ENCODE results near the gene LCN15. TPM values are rescaled to one million over a fixed set of nuclear protein-coding genes. Genes with fewer than 3 reads are reported as not detected.
"Not testable (repeated sequence)": the region's sequence is repeated elsewhere in the genome, so short reads cannot be mapped to it uniquely, and the experiment has no call there.

Gene LCN15
- total RNA-seq, 4 donors from 2014 or later = not detected

DNA sequence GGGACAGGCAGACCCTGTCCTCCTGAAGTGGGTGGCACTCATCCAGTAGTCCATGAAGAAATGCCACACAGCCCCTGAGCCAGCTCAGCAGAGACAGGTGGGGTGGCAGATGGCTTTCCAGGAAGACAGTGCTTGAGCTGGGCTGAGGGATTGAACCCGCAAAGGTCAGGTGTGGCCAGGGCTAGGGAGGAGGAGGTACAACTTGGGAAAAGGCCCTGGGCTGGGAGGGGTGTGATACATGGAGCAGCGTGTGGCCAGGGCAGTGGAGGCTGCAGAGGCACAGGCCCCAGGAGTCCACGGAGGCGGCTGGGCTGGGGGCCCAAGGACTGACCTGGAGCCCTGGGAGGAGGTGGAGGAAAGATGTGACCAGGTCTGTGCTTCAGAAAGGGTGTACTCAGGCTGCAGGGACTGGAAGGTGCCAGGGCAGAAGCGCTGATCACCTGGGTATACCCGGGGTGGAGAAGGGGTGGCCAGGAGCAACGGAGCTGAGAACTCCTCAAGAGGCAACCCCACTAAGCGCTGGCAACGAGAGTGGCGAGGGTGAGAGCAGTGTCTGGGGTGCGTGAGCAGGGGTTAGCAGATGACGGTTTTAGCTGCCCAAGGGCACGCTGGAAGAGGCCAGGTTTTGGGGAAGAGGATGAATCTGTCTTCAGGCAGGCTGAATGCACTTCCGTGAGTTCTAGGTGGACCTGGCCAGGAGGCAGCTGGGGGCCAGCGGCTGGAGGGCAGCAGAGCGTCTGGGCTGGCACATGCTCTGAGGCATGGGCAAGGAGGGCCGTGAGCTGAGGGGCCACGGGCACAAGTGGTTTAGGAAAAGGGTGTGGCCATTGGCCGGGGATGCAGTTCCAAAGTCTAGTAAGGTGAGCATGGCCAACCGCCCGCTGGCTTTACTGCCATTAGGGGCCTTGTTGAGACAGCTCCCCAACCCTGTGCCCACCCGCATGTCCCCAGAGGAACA, 39.5 kb upstream of the LCN15 start:
- TF ChIP-seq, protein P1, sequence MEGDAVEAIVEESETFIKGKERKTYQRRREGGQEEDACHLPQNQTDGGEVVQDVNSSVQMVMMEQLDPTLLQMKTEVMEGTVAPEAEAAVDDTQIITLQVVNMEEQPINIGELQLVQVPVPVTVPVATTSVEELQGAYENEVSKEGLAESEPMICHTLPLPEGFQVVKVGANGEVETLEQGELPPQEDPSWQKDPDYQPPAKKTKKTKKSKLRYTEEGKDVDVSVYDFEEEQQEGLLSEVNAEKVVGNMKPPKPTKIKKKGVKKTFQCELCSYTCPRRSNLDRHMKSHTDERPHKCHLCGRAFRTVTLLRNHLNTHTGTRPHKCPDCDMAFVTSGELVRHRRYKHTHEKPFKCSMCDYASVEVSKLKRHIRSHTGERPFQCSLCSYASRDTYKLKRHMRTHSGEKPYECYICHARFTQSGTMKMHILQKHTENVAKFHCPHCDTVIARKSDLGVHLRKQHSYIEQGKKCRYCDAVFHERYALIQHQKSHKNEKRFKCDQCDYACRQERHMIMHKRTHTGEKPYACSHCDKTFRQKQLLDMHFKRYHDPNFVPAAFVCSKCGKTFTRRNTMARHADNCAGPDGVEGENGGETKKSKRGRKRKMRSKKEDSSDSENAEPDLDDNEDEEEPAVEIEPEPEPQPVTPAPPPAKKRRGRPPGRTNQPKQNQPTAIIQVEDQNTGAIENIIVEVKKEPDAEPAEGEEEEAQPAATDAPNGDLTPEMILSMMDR (IDR thresholded peaks at IDR 0.05) = no peak
- no peak for TF ChIP-seq EP300 (IDR thresholded peaks at IDR 0.05)
- TF ChIP-seq POLR2A (IDR thresholded peaks at IDR 0.05) = no peak
- H3K9me3 ChIP-seq = no peaks in the 10 kb centered on the region
- H3K4me1 ChIP-seq = peaks cover 0 to 44% (median 28%) of the 10 kb centered on the region in 4 donors
- H3K4me3 ChIP-seq = no peak overlapping the region
- peaks cover 0 to 38% of the 10 kb centered on the region in 2 donors for H3K27me3 ChIP-seq
- DNase-seq (ENCODE audit: low spot score in 2 of 2) = no peak
- peaks cover 0 to 16% (median 0%) of the 10 kb centered on the region in 3 donors for H3K36me3 ChIP-seq
- no peak overlapping the region for H3K27ac ChIP-seq
- WGBS, 2 donors = 96% methylated on average over 22 of the region's 22 CpGs

DNA sequence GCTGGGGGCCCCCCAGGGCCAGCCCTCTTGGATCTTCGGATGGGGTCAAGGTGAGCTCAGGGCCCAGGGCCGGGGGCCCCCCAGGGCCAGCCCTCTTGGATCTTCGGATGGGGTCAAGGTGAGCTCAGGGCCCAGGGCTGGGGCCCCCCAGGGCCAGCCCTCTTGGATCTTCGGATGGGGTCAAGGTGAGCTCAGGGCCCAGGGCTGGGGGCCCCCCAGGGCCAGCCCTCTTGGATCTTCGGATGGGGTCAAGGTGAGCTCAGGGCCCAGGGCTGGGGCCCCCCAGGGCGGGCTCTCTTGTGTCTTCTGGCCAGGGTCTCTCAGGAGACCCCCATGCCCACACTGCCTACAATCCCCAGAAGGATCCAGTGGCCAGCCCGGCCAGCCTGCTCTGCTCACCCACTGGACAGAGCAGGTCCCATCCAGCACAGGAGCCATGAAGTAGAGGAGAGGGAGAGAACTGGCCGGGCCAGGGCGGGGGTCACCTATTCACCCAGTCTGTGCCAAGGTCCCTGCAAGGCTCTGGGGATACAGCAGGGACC, 38.8 kb upstream of the LCN15 start:
- WGBS, 2 donors = 80 to 100% methylated on average over 3 of the region's 9 CpGs
- not testable (repeated sequence) for DNase-seq (ENCODE audit: low spot score in 2 of 2); H3K27ac ChIP-seq; H3K9me3 ChIP-seq; H3K4me3 ChIP-seq
- peaks cover 0 to 46% of the 10 kb centered on the region in 2 donors for H3K27me3 ChIP-seq
- H3K36me3 ChIP-seq = peaks cover 0 to 16% (median 0%) of the 10 kb centered on the region in 3 donors
- H3K4me1 ChIP-seq = peaks cover 0 to 41% (median 28%) of the 10 kb centered on the region in 4 donors

DNA sequence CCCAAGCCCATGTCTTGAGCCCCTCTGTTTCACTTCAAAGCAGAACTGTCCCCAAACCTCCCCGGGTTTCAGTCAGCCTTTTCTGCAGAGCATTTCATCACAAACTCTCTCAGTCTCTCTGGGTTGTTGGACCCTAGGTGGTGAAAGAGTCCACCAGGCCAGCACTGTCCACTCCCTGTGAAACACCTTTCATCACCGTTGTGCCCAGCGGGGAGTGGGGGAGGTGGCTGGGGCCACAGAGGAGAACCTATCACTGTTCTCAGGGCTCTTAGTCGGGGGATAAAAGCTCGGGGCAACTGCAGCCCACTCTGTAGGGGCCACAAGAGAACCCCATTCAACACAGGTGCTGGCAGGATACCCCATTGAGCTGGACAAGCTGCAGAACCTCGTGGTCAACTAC, 38.0 kb upstream of the LCN15 start:
- Histone ChIP-seq H3K4me3 (no peak overlapping the region), H3K9me3 (no peaks in the 10 kb centered on the region), H3K27me3 (peaks cover 0 to 53% of the 10 kb centered on the region in 2 donors), H3K36me3 (peaks cover 0 to 16% (median 0%) of the 10 kb centered on the region in 3 donors), H3K4me1 (peaks cover 0 to 41% (median 28%) of the 10 kb centered on the region in 4 donors), H3K27ac (no peak overlapping the region)
- TF ChIP-seq POLR2A (IDR thresholded peaks at IDR 0.05) = no peak
- TF ChIP-seq, protein P1 (IDR thresholded peaks at IDR 0.05) = no peak
- no peak for TF ChIP-seq EP300 (IDR thresholded peaks at IDR 0.05)
- DNase-seq (ENCODE audit: low spot score in 2 of 2) = no peak
- WGBS, 2 donors = 77 to 82% methylated on average over 6 of the region's 6 CpGs

DNA sequence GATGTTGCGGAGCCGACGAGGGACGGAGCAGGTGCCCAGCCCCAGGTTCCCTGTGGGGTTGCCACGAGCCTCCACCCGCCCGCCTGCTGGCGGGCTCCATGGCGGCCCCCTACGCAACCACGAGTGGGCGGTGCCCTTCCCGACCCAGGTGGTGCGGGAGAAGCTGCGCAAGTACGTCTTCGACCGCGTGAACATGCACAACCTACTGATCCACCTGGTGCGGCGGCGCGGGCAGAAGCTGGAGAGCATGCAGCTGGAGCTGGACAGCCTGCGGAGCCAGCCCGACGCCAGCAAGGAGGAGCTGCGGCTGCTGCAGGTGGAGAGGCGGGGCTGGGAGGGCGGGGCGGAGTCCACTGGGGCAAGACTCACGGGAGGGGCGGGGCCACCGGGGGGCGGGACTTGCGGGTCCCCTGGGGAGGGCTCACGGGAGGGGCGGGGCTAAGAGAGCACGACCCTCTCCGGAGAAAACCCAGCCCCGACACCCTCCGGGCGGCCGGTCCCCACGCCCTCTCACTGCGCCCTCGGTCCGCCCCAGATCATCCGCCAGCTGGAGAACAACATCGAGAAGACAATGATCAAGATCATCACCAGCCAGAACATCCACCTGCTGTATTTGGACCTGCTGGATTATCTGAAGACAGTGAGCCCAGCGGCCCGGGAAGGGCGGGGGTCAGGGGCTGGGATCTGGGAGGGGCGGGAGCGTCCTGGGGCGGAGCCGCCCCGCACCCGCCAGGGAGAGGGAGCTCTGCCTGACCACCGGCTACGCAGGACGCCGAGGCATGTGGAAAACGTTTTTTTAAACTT, 35.7 kb upstream of the LCN15 start:
- peak; percentile 32 to 37 for DNase-seq (ENCODE audit: low spot score in 2 of 2)
- WGBS, 2 donors = 0 to 1% methylated on average over 24 to 37 of the region's 63 CpGs
- H3K27ac ChIP-seq = no peak overlapping the region
- TF ChIP-seq, protein P1 (IDR thresholded peaks at IDR 0.05) = no peak
- TF ChIP-seq EP300 (IDR thresholded peaks at IDR 0.05) (no peak), POLR2A (IDR thresholded peaks at IDR 0.05) (no peak)
- H3K27me3 ChIP-seq = peaks cover 0 to 64% of the 10 kb centered on the region in 2 donors
- no peaks in the 10 kb centered on the region for H3K9me3 ChIP-seq
- H3K36me3 ChIP-seq = peaks cover 0 to 12% (median 0%) of the 10 kb centered on the region in 3 donors
- H3K4me3 ChIP-seq = peak overlapping the region; percentile 2 to 47 (median 29)
- H3K4me1 ChIP-seq = peaks cover 0 to 35% (median 17%) of the 10 kb centered on the region in 4 donors

DNA sequence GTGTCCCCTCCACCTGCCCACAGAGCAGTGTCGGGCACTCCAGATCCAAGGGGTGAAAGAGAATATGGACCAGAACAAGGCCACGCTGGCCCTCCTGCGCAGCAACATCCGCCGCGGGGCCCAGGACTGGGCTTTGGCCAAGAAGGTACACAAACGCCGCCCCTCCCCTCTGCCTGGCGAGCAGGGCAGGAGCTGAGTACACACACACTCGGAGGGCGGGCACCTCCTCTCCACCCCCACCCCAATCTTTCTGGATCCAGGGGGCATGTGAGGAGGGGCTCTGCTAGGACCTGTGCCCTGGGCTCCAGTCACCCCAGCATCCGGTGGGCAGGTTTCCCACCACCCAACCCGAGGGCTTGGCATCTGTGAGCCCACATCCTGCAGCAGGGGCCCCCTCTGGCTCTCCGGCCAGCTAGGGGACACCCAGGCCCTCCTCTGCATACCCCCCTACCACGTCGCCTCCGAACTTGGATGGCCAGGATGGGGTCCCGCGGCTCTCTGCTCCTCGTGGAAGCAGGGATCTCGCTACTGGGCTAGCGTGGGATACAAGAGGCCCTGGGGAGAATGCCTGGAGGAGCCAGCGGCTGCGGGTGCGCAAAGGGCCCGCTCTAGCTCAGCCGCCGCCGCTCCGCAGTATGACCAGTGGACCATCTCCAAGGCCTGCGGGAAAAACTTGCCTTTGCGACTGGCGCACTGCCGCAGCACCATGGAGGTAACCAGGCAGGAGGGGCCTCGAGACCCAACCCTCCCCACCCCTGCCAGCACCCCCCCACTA, 34.9 kb upstream of the LCN15 start:
- no peak for DNase-seq (ENCODE audit: low spot score in 2 of 2)
- TF ChIP-seq EP300 (IDR thresholded peaks at IDR 0.05) (no peak), POLR2A (IDR thresholded peaks at IDR 0.05) (no peak)
- TF ChIP-seq, protein P1 (IDR thresholded peaks at IDR 0.05) = no peak
- Histone ChIP-seq H3K4me1 (peaks cover 0 to 35% (median 17%) of the 10 kb centered on the region in 4 donors), H3K4me3 (peak overlapping the region in 2 of 4 donors; percentile 32 to 47), H3K27ac (no peak overlapping the region), H3K9me3 (no peaks in the 10 kb centered on the region), H3K36me3 (peaks cover 0 to 9% (median 0%) of the 10 kb centered on the region in 3 donors), H3K27me3 (peaks cover 0 to 64% of the 10 kb centered on the region in 2 donors)
- 27 to 35% methylated on average over 21 to 27 of the region's 35 CpGs for WGBS, 2 donors

All from tibial nerve (tissue), 4 donors.